T-helper 22 cell (primary cell): ENCODE data around the gene ANKRD11.
"Not testable (repeated sequence)": the region's sequence is repeated elsewhere in the genome, so short reads cannot be mapped to it uniquely, and the experiment has no call there.

ENCODE experiments used
- DNase-seq: peaks from one replicate; pipeline ENCODE4 v3.0.0-alpha.2; 2020; ENCODE audit warnings: low read depth

Gene ANKRD11

GRCh38 chr16:89478576-89479221, 11.7 kb downstream of the ANKRD11 start:
- DNase-seq = no peak

DNA sequence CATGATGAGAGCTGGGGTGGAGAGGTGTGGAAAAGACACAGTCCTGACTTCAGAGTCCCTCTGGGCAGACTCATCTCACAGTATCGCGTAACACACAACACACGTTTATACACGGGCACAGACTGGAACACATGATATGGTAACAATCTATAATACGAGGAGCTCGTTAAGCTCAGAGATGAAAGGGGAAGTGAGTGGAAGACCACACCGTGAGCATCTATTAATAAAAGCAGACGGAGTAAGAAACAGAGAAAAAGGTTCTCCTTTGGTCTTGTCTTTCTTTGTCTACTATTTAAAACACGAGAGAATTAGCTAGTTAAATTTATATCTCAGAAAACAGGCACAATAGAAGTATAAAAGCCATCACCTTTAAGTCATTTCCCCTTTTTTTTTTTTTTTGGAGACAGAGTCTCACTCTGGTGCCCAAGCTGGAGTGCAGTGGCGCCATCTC, 13.5 kb downstream of the ANKRD11 start:
- DNase-seq = no peak

DNA sequence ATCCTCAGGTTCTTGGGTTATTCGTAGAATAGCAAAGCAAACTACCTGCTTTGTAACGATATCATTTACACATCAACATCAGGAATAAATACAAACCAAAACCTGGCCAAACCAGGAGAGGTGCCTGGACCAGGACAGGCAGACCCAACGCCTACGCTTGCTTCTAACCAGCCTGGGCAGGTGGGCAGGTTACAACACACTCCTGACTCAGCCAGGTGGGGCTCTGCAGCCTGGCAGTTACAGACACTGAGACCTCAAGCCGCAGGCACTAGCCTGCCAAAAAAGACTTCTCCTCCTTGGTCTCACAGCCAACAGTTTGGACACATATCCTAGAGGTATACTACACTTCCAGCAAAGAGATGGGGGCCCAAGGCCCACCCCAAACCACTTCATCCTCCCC, 14.0 kb downstream of the ANKRD11 start:
- no peak for DNase-seq

GRCh38 chr16:89475144-89475543, 15.2 kb downstream of the ANKRD11 start:
- no peak for DNase-seq

DNA sequence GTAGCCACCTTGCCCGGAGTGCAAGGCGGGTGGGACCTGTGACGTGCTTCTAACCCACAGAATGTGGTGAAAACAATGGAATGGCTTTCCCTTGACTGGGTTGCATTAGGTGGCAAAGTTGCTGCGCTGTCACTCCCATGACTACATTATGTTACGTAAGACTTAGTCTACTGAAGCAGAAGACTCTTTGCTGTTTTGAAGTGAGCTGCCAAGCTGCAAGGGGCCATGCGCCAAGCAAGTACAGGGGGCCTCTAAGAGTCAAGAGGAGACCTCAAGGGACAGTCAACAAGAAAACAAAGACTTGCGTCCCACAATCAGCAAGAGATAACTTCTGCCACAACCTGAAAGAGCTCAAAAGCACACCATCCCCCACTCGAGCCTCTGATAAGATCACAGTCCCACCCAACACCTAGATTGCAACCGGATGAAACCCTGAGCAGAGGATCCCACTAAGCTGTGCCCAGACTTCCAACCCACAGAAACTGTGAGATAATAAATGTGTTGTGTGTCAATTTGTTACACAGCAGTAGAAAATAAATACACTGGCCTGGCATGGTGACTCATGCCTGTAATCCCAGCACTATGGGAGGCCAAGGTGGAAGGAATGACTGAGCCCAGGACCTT, 16.5 kb downstream of the ANKRD11 start:
- no peak for DNase-seq

- DNase-seq = no peak
Measured at GRCh38 chr16:89473136-89473712, 17.1 kb downstream of the ANKRD11 start.

- no peak for DNase-seq
Measured at GRCh38 chr16:89472711-89473075, 17.7 kb downstream of the ANKRD11 start.

GRCh38 chr16:89467382-89467781, 23.0 kb downstream of the ANKRD11 start:
- DNase-seq = no peak

DNA sequence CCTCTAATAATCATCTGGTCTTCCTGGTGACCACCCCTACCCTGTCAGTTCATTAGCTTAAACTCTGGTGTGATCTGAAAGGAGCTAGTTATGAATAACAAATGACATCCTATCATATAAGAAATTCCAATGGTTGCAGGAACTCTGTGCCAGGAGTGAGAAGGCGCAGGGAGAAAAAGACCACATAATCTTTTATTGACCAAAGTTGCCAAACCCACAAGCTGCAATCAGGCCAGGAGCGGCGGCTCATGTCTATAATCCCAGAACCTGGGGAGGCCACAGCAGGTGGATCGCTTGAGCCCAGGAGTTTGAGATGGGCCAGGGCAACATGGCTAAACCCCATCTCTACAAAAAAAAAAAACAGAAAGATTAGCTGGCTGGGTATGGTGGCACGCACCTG, 23.4 kb downstream of the ANKRD11 start:
- DNase-seq = no peak

GRCh38 chr16:89463312-89463711, 27.0 kb downstream of the ANKRD11 start:
- not testable (repeated sequence) for DNase-seq

DNA sequence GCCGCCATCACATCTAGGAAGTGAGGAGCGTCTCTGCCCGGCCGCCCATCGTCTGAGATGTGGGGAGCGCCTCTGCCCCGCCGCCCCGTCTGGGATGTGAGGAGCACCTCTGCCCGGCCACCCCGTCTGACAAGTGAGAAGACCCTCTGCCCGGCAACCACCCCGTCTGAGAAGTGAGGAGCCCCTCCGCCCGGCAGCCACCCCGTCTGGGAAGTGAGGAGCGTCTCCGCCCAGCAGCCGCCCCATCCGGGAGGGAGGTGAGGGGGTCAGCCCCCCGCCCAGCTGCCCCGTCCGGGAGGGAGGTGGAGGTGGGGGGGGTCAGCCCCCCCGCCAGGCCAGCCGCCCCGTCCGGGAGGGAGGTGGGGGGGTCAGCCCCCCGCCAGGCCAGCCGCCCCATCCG, 27.7 kb downstream of the ANKRD11 start:
- DNase-seq = not testable (repeated sequence)

GRCh38 chr16:89461890-89462289, 28.5 kb downstream of the ANKRD11 start:
- not testable (repeated sequence) for DNase-seq

DNA sequence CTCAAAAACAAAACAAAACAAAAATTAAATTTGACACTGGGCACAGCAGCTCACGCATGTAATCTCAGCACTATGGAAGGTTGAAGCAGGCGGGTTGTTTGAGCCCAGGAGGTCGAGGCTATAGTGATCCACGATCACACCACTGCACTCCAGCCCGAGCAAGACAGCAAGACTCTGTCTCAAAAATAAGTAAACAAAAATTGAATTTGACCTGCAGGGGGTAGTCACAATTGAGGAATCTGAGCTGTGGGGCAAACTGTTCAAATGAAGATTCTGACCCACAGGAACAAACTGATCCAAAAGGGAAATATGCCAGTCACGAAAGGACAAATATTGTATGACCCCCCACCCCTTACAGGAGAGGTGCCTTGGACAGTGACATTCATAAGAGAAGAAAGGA, 29.8 kb downstream of the ANKRD11 start:
- DNase-seq = no peak

GRCh38 chr16:89458967-89459366, 31.4 kb downstream of the ANKRD11 start:
- no peak for DNase-seq

GRCh38 chr16:89458551-89458950, 31.8 kb downstream of the ANKRD11 start:
- DNase-seq = no peak

GRCh38 chr16:89456419-89456959, 33.9 kb downstream of the ANKRD11 start:
- no peak for DNase-seq

DNA sequence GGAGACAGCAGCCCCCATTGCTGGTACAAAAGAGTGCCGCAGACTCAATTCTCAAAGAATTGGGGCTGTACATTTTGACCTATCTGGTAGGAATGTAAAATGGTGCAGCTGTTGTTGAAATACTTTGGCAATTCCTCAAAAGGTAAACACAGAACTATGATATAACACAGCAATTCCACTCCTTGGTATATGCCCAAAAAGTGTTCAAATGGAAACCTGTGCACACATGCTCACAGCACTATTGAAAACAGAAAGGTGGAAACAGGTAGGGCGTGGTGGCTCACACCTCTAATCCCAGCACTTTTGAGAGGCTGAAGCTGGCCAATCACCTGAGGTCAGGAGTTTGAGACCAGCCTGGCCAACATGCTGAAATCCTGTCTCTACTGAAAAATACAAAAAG, 34.7 kb downstream of the ANKRD11 start:
- no peak for DNase-seq

DNA sequence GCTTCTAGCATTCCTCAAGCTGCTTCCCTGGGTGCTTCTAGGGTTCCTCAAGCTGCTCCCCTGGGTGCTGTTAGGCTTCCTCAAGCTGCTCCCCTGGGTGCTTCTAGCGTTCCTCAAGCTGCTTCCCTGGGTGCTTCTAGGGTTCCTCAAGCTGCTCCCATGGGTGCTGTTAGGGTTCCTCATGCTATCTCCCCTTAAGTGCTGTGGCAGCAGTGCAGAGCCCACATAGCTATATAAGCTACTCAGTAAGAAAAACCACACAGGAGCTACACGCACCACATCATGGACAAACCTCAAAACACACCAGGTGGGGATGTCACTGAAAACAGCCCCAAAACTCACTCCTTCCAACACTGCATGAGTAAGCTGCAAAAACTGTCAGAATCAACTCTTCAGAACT, 35.2 kb downstream of the ANKRD11 start:
- DNase-seq = no peak

DNA sequence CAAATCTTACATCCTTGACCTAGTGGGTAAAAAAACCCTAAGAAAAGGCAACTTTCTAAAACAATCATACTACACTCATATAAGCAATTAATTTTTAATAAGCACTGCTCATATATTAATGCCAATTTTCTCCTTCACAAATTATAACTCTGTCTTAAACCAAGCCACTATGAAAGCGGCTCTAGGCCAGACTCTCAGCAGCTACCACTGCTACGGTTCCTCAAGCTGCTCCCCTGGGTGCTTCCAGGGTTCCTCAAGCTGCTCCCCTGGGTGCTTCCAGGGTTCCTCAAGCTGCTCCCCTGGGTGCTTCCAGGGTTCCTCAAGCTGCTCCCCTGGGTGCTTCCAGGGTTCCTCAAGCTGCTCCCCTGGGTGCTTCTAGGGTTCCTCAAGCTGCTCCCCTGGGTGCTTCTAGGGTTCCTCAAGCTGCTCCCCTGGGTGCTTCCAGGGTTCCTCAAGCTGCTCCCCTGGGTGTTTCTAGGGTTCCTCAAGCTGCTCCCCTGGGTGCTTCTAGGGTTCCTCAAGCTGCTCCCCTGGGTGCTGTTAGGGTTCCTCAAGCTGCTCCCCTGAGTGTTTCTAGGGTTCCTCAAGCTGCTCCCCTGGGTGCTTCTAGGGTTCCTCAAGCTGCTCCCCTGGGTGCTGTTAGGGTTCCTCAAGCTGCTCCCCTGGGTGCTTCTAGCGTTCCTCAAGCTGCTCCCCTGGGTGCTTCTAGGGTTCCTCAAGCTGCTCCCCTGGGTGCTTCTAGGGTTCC, 35.8 kb downstream of the ANKRD11 start:
- DNase-seq = not testable (repeated sequence)

DNA sequence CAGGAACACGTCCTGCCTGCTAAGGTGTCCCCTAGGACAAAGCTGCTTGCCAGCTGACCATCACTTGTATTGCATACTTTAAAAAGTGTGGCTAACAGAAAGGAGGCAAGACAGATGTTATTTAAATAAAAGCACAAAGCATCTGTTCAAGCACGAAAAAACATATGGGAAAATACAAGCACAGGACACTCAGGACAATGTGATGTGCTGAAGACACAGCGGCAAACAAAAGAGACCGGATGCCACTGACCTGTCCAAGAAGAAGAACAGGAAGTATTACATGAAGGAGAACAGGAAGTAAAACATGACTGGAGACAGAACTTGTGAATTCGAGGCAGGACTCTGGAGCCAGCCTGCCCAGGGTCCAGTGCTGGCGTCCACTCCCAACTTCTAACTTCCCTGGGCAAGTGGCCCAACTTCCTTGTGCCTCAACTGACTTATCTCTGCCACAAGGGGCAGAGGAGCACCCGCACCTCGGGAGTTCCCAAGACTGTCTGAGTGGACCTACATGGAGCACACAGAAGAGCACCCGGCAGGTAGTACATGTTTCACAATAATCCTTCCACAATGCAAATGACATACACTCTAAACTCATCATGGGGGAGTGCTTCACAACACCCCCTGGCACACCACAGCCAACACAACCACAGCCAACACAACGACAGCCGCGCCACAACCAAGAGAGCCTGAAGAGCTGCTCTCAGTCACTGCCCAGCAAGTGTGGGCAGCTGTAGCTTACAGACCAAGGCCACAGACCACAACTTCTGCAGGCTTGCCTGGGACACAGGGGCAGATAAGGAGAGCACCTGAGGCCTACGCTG, 36.6 kb downstream of the ANKRD11 start:
- no peak for DNase-seq

DNA sequence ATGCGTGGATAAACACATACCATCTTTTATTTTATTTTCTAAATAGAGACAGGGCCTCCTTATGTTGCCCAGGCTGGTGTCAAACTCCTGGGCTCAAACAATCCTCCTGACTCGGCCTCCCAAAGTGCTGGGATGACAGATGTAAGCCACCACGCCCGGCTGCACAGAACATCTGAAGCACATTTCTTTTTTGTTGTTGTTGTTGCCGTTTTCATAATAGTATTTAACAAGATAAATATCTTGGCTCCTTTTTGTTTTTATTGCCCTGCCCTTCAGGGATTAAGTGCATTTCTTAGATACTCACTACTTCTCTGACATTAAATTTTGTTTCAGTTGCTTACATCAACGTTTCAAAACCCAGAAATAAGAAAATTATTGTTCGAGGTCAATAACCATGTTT, 37.4 kb downstream of the ANKRD11 start:
- DNase-seq = no peak

- DNase-seq = no peak
Measured at GRCh38 chr16:89452241-89452640, 38.1 kb downstream of the ANKRD11 start.
